Ishikawa (cell line): Measurements from ENCODE around the gene ITGBL1.

Source experiments
- CEBPB ChIP-seq: IDR thresholded peaks from 2 replicates; pipeline ENCODE4 v1.6.1; 2012
- CREB1 ChIP-seq: IDR thresholded peaks from 2 replicates; pipeline ENCODE4 v1.6.1; 2012; ENCODE audit warnings: low read depth
- EGR1 ChIP-seq: IDR thresholded peaks from 2 replicates; pipeline ENCODE4 v1.6.1; 2012
- EP300 ChIP-seq: IDR thresholded peaks from 2 replicates; pipeline ENCODE4 v1.6.1; 2012; ENCODE audit warnings: borderline replicate concordance
- FOXM1 ChIP-seq: IDR thresholded peaks from 2 replicates; pipeline ENCODE4 v1.6.1; 2012; ENCODE audit warnings: low read depth, borderline replicate concordance
- NFIC ChIP-seq: IDR thresholded peaks from 2 replicates; pipeline ENCODE4 v1.6.1; 2012
- RAD21 ChIP-seq: IDR thresholded peaks from 2 replicates; pipeline ENCODE4 v1.6.1; 2012; ENCODE audit warnings: low read depth
- TAF1 ChIP-seq: IDR thresholded peaks from 2 replicates; pipeline ENCODE4 v1.6.1; 2012; ENCODE audit warnings: low read depth, mild to moderate bottlenecking
- TCF12 ChIP-seq: IDR thresholded peaks from 2 replicates; pipeline ENCODE4 v1.6.1; 2012; ENCODE audit warnings: low read depth
- TEAD4 ChIP-seq: IDR thresholded peaks from 2 replicates; pipeline ENCODE4 v1.6.1; 2012
- YY1 ChIP-seq: IDR thresholded peaks from 2 replicates; pipeline ENCODE4 v1.6.1; 2012; ENCODE audit warnings: low read depth
- ZBTB7A ChIP-seq: IDR thresholded peaks from 2 replicates; pipeline ENCODE4 v1.6.1; 2012; ENCODE audit warnings: low read depth
- TF ChIP-seq, protein P1 (sequence below): IDR thresholded peaks from 2 replicates; pipeline ENCODE4 v1.6.1; 2012
- TF ChIP-seq, protein P2 (sequence below): IDR thresholded peaks from 2 replicates; pipeline ENCODE4 v1.6.1; 2012
- TF ChIP-seq, protein P3 (sequence below): IDR thresholded peaks from 2 replicates; pipeline ENCODE4 v1.6.1; 2012; ENCODE audit warnings: low read depth, mild to moderate bottlenecking

ITGBL1 gene

DNA sequence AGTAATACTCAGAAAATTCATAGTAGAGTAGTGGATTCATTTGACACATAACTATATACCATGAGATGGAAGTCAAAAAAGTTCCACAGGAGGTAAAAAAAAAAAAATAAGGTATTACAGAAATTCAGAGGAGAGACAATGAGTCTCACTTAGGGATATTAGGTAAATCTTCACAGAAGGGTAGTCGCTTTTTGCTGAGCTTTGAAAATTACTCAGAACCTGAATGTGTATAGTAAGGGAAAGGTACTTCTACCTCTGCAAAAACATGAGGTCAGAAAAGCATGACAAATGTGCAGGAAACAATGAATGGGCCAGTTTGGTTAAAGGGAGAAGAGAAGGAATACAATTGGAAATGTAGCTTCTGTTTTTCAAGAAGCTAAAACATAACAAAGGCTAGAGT lies 250.6 kb downstream of the ITGBL1 start:
- no peak for TF ChIP-seq FOXM1
- TF ChIP-seq TCF12 = no peak
- TF ChIP-seq CREB1 = no peak
- TF ChIP-seq EGR1 = no peak
- no peak for TF ChIP-seq RAD21
- TF ChIP-seq, protein P1, sequence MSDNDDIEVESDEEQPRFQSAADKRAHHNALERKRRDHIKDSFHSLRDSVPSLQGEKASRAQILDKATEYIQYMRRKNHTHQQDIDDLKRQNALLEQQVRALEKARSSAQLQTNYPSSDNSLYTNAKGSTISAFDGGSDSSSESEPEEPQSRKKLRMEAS = no peak
- TF ChIP-seq TAF1 = no peak
- TF ChIP-seq, protein P2, sequence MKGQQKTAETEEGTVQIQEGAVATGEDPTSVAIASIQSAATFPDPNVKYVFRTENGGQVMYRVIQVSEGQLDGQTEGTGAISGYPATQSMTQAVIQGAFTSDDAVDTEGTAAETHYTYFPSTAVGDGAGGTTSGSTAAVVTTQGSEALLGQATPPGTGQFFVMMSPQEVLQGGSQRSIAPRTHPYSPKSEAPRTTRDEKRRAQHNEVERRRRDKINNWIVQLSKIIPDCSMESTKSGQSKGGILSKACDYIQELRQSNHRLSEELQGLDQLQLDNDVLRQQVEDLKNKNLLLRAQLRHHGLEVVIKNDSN = no peak
- TF ChIP-seq, protein P3, sequence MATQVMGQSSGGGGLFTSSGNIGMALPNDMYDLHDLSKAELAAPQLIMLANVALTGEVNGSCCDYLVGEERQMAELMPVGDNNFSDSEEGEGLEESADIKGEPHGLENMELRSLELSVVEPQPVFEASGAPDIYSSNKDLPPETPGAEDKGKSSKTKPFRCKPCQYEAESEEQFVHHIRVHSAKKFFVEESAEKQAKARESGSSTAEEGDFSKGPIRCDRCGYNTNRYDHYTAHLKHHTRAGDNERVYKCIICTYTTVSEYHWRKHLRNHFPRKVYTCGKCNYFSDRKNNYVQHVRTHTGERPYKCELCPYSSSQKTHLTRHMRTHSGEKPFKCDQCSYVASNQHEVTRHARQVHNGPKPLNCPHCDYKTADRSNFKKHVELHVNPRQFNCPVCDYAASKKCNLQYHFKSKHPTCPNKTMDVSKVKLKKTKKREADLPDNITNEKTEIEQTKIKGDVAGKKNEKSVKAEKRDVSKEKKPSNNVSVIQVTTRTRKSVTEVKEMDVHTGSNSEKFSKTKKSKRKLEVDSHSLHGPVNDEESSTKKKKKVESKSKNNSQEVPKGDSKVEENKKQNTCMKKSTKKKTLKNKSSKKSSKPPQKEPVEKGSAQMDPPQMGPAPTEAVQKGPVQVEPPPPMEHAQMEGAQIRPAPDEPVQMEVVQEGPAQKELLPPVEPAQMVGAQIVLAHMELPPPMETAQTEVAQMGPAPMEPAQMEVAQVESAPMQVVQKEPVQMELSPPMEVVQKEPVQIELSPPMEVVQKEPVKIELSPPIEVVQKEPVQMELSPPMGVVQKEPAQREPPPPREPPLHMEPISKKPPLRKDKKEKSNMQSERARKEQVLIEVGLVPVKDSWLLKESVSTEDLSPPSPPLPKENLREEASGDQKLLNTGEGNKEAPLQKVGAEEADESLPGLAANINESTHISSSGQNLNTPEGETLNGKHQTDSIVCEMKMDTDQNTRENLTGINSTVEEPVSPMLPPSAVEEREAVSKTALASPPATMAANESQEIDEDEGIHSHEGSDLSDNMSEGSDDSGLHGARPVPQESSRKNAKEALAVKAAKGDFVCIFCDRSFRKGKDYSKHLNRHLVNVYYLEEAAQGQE = no peak
- no peak for TF ChIP-seq TEAD4
- TF ChIP-seq NFIC = no peak
- TF ChIP-seq ZBTB7A = no peak
- no peak for TF ChIP-seq CEBPB
- no peak for TF ChIP-seq EP300
- no peak for TF ChIP-seq YY1

DNA sequence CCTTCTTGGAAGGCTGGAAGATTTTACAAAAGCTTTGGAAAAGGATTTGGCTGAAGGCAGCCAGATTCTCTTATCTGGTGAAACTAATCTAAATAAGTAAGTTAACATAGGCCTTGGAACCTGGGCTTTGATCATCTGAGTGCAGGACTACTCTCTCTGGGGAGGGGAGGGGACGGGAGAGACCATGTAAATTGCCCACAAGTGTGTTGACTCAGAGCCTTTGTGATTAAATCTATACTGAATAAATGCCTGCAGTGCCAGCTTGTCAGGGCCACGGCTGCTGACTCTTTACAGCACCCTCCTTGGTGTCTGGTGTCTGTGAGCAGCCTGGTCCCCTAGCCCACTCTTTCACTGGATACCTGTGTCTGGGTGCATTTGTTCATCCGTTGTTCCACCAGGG lies 251.4 kb downstream of the ITGBL1 start:
- TF ChIP-seq CREB1 (no peak), ZBTB7A (no peak), EP300 (no peak), EGR1 (no peak), CEBPB (no peak), RAD21 (no peak), TEAD4 (no peak), TAF1 (no peak), FOXM1 (no peak)
- TF ChIP-seq, protein P1 = no peak

DNA sequence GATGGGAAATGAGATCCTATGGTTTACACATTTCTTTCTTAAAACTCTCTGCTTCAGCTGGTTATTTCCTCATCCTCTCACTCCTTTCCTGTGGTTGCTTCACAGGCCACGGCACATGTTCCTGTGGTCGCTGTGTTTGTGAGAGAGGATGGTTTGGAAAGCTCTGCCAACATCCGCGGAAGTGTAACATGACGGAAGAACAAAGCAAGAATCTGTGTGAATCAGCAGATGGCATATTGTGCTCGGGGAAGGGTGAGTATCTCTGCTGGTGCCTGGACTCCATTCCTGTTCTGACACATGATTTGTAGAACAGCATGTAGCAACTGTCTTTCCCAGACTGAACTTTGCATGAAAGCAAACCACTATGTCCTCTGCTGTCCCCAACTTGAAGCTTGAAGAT lies 254.2 kb downstream of the ITGBL1 start:
- no peak for TF ChIP-seq YY1
- no peak for TF ChIP-seq CEBPB
- no peak for TF ChIP-seq TAF1

DNA sequence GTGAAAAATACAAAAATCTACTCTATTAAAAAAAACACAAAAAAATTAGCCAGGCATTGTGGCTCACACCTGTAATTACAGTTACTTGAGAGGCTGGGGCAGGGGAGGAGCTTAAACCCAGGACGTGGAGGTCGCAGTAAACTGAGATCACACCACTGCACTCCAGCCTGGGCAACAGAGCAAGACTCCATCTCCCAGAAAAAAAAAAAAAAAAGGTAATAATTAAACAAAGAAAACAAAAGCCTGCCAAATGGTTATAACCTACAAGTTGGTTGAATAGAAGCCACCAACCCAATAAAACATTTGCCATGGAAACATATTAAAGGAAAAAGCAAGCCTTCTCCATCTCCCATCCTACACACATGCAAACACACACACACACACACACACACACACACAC lies 255.2 kb downstream of the ITGBL1 start:
- TF ChIP-seq CEBPB (no peak), YY1 (no peak), TAF1 (no peak), EGR1 (no peak)
- TF ChIP-seq, protein P2 = no peak

DNA sequence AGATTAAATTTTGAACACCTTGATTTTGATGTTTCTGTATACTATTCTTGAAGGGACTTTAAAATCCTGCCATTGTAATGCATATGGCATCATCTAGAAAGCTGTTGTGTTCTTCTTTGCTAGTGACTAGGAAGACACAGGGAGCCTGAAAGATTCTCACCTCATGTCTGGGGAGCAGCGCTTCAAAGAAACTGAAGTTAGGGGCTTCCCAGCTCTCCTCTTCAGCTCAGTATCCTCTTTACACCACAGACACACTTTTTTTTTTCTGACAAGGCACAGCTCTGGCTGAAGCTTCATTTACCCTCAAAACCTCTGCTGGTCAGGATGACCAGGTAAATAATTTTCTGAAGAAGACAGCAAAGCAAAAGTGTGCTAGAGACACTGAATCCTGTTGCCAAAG lies 255.6 kb downstream of the ITGBL1 start:
- TF ChIP-seq FOXM1 (no peak), TCF12 (no peak), CEBPB (no peak), EGR1 (no peak), TEAD4 (no peak), RAD21 (no peak)
- TF ChIP-seq, protein P2 = no peak

DNA sequence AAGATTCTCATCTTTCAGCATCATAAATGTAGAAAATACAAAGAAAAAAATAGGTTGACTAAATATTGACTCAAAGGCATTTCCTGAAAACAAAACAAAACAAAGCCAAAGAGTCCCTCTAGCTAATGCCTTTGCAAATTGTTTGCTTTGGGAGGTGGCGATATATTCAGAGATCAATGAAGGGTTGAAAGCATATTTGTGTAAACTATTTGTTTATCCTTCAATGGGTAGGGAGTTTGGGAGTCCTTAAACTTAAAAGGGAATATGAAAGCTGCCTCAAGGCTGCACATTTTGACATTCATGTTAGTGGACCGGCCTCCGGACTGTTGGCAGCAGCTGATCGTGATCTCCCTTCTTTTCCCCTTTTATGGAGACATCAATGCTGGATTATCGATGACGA lies 257.5 kb downstream of the ITGBL1 start:
- TF ChIP-seq YY1 (no peak), TAF1 (no peak), TCF12 (no peak), ZBTB7A (no peak), CREB1 (no peak), TEAD4 (no peak), FOXM1 (no peak), RAD21 (no peak), EGR1 (no peak)

DNA sequence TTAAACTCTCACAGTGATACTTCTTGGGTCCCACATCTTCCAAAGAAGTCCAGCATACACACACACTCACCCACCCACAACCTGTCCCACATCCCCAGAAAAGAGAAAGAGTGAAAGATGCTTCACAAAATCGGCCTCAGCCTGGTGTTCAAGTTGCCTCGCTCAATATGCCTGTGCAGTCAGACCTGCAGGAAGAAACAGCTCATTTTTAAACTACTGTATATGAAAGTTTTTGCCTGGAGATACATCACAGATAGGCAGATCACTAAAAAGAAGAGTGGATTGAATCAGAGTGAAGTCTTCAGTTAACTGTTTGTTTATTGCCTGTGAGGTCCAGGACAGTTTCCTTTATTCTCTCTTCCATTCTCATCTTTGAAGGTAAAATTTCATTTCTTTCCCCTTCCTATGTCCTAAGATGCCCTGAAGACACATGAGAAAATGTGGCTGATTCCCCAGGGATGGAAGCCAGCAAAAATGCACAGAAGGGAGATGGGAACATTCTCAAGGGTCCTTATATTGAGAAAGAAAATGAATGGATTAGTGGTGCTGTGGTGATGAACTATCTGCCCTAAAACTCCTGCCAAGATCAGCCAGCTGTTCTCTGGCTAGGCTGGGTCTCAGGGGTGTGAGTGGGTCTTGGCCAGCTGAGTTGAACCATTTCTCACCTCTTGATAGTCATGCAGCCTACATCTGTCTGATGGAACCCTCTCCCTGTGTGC lies 259.0 kb downstream of the ITGBL1 start:
- no peak for TF ChIP-seq CREB1
- TF ChIP-seq, protein P2 = no peak
- no peak for TF ChIP-seq YY1
- TF ChIP-seq NFIC = no peak
- no peak for TF ChIP-seq EP300
- TF ChIP-seq TCF12 = no peak
- TF ChIP-seq, protein P3 = no peak
